22Rv1 (cell line): ENCODE measurements around the gene NCOA3.

Experiments used
- ZFX ChIP-seq: fragments of 450-650 bp; IDR thresholded peaks from 2 replicates; pipeline ENCODE4 v1.6.1; 2017; ENCODE audit warnings: antibody characterized with exemption, borderline replicate concordance
- TF ChIP-seq, protein P1 (sequence below): fragments of 450-650 bp; IDR thresholded peaks from 2 replicates; pipeline ENCODE4 v1.5.1; 2017; ENCODE audit warnings: mild to moderate bottlenecking

DNA sequence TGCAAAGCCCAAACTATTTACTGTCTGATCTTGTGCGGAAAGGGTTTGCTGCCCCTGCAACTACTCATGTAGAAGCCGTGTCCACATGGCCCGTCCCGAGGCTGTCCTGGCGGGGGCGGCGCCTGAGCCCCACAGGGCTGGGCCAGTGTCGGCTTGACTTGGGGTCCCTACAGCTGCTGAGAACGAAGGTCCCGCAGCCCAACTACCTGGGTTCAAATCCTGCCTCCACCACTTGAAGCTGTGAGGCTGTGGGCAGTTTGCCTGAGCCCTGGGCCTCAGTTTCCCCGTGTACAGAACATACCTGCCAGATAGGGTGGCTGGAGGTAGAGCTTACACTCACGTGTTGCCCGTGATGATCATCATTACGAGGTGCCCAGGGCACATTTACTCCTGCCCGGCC, 172.5 kb downstream of the NCOA3 start:
- TF ChIP-seq, protein P1, sequence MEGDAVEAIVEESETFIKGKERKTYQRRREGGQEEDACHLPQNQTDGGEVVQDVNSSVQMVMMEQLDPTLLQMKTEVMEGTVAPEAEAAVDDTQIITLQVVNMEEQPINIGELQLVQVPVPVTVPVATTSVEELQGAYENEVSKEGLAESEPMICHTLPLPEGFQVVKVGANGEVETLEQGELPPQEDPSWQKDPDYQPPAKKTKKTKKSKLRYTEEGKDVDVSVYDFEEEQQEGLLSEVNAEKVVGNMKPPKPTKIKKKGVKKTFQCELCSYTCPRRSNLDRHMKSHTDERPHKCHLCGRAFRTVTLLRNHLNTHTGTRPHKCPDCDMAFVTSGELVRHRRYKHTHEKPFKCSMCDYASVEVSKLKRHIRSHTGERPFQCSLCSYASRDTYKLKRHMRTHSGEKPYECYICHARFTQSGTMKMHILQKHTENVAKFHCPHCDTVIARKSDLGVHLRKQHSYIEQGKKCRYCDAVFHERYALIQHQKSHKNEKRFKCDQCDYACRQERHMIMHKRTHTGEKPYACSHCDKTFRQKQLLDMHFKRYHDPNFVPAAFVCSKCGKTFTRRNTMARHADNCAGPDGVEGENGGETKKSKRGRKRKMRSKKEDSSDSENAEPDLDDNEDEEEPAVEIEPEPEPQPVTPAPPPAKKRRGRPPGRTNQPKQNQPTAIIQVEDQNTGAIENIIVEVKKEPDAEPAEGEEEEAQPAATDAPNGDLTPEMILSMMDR: no peak
- no peak for TF ChIP-seq ZFX
